HFFc6 (cell line): ENCODE data around the gene GPAT3. TPM values are rescaled to one million over a fixed set of nuclear protein-coding genes. Genes with fewer than 3 reads are reported as not detected.

ENCODE experiments used
- DNase-seq: peaks from one replicate; pipeline ENCODE4 v3.0.0-alpha.2; 2018
- H3K27ac Mint-ChIP-seq: 2 replicates; pipeline ENCODE4 v1.8.0; 2020; ENCODE audit warnings: mild to moderate bottlenecking, mixed read lengths
- H3K27me3 Mint-ChIP-seq: 2 replicates; pipeline ENCODE4 v1.8.0; 2021; ENCODE audit warnings: mild to moderate bottlenecking, moderate library complexity, mixed read lengths; ENCODE audit not compliant: insufficient read depth
- H3K36me3 Mint-ChIP-seq: 2 replicates; pipeline ENCODE4 v1.8.0; 2021; ENCODE audit warnings: low read depth, mixed read lengths
- H3K4me1 Mint-ChIP-seq: 2 replicates; pipeline ENCODE4 v1.8.0; 2020; ENCODE audit warnings: low read depth, mixed read lengths
- H3K4me3 Mint-ChIP-seq: 2 replicates; pipeline ENCODE4 v1.8.0; 2020; ENCODE audit warnings: mild to moderate bottlenecking, moderate library complexity, mixed read lengths
- H3K9me3 Mint-ChIP-seq: 2 replicates; pipeline ENCODE4 v1.8.0; 2020; ENCODE audit warnings: mild to moderate bottlenecking, mixed read lengths
- total RNA-seq, 6 experiments: library from RNA; stranded (reverse); fragmentation: NEBNext Ultra II Directional; extraction: Animal tissue kit (Norgen Biotek cat#: 25700); gene quantifications; 2 replicates in 1 of 6; 3 replicates in 5 of 6; pipeline ENCODE4 v1.2.3, GENCODE V29; 2021
- TF ChIP-seq, protein P1 (sequence below): fragments of 200-600 bp; sonication (generic); IDR thresholded peaks from 2 replicates; pipeline ENCODE4 v1.5.0; 2021; ENCODE audit warnings: antibody characterized with exemption, mild to moderate bottlenecking

Gene GPAT3
- total RNA-seq, 6 experiments from 2014 or later = 0.51 to 1.8 (median 0.79) TPM

GRCh38 chr4:83556006-83556707 lies 20.2 kb downstream of the GPAT3 start:
- Mint-ChIP-seq H3K4me3 (no peak overlapping the region), H3K27ac (no peak overlapping the region), H3K9me3 (no peaks in the 10 kb centered on the region), H3K4me1 (peaks cover 34% of the 10 kb centered on the region), H3K27me3 (peaks cover 3% of the 10 kb centered on the region; the same call in 1 of the 2 replicates), H3K36me3 (no peaks in the 10 kb centered on the region)
- TF ChIP-seq, protein P1, sequence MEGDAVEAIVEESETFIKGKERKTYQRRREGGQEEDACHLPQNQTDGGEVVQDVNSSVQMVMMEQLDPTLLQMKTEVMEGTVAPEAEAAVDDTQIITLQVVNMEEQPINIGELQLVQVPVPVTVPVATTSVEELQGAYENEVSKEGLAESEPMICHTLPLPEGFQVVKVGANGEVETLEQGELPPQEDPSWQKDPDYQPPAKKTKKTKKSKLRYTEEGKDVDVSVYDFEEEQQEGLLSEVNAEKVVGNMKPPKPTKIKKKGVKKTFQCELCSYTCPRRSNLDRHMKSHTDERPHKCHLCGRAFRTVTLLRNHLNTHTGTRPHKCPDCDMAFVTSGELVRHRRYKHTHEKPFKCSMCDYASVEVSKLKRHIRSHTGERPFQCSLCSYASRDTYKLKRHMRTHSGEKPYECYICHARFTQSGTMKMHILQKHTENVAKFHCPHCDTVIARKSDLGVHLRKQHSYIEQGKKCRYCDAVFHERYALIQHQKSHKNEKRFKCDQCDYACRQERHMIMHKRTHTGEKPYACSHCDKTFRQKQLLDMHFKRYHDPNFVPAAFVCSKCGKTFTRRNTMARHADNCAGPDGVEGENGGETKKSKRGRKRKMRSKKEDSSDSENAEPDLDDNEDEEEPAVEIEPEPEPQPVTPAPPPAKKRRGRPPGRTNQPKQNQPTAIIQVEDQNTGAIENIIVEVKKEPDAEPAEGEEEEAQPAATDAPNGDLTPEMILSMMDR = no peak
- DNase-seq = no peak

DNA sequence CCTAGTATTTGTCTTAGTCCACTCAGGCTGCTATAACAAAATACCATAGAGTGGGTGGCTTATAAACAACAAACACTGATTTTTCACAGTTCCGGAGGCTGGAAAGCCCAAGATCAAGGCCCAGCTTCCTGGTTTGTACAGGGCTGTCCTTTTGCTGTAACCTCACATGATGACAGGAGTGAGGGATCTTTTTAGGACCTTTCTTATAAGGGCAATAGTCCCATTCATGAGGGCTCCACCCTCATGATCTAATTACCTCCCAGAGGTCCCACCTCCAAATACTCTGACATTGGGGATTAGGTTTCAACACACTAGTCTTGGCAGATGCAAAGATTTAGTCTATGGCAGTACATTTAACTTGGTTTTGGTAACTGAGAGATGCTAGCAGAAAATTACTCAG lies 20.9 kb downstream of the GPAT3 start:
- H3K36me3 Mint-ChIP-seq = no peaks in the 10 kb centered on the region
- H3K9me3 Mint-ChIP-seq = no peaks in the 10 kb centered on the region
- no peak overlapping the region for H3K27ac Mint-ChIP-seq
- TF ChIP-seq, protein P1 = no peak
- peaks cover 3% of the 10 kb centered on the region; the same call in 1 of the 2 replicates for H3K27me3 Mint-ChIP-seq
- H3K4me1 Mint-ChIP-seq = peaks cover 38% of the 10 kb centered on the region
- no peak for DNase-seq
- no peak overlapping the region for H3K4me3 Mint-ChIP-seq

DNA sequence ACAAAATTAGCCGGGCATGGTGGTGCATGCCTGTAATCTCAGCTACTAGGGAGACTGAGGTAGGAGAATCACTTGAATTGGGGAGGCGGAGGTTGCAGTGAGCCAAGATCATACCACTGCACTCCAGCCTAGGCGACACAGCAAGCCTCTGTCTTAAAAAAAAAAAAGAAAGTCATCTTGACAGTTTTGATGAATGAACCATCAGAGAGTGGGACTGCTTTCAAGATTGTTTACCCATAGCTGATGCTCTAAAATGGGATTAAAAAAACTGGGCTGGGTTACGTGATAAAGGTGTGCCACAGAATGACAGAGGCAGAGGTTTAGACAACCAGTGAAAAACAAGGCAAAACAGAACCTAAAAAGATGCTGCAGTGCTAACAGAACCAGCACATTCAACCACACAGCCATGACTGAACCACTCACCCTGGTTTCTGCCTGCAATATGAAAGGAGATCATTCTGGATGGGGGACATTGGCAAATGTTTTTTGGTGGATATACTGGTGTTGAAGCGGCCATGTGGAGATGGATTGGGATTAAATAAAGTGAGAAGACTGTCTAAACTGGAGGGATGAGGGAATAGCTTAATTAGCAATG lies 22.2 kb downstream of the GPAT3 start:
- H3K9me3 Mint-ChIP-seq = no peaks in the 10 kb centered on the region
- DNase-seq = no peak
- TF ChIP-seq, protein P1 = no peak
- H3K36me3 Mint-ChIP-seq = no peaks in the 10 kb centered on the region
- peaks cover 3% of the 10 kb centered on the region; the same call in 1 of the 2 replicates for H3K27me3 Mint-ChIP-seq
- peaks cover 25% of the 10 kb centered on the region for H3K4me1 Mint-ChIP-seq
- H3K4me3 Mint-ChIP-seq = no peak overlapping the region
- no peak overlapping the region for H3K27ac Mint-ChIP-seq

GRCh38 chr4:83558680-83559079 lies 22.8 kb downstream of the GPAT3 start:
- Mint-ChIP-seq H3K4me3 (no peak overlapping the region), H3K27ac (no peak overlapping the region; the same call in 1 of the 2 replicates), H3K27me3 (peaks cover 3% of the 10 kb centered on the region; the same call in 1 of the 2 replicates), H3K36me3 (no peaks in the 10 kb centered on the region), H3K9me3 (no peaks in the 10 kb centered on the region), H3K4me1 (peaks cover 21% of the 10 kb centered on the region)
- TF ChIP-seq, protein P1 = no peak
- DNase-seq = peak; percentile 12

- Mint-ChIP-seq H3K27me3 (peaks cover 3% of the 10 kb centered on the region; the same call in 1 of the 2 replicates), H3K4me1 (peaks cover 21% of the 10 kb centered on the region), H3K36me3 (no peaks in the 10 kb centered on the region), H3K4me3 (no peak overlapping the region), H3K9me3 (no peaks in the 10 kb centered on the region), H3K27ac (no peak overlapping the region)
- DNase-seq = no peak
- TF ChIP-seq, protein P1 = no peak
Measured at GRCh38 chr4:83560523-83560922, 24.6 kb downstream of the GPAT3 start.
